PC-3 (cell line): ENCODE results near the gene ADIRF. TPM values are rescaled to one million over a fixed set of nuclear protein-coding genes. Genes with fewer than 3 reads are reported as not detected.

ENCODE experiments used
- ATAC-seq: fragments of 200-7000 bp; cut with Tn5 transposase; 2 replicates; pipeline ENCODE4 v1.9.1; 2020; ENCODE audit warnings: mild to moderate bottlenecking, moderate library complexity
- BruUV-seq: library from RNA; stranded (reverse); fragments of 400-500 nt; replicated peaks from 2 replicates; lab custom pipeline; 2021; lab: Mats Ljungman, UMichigan
- CTCF ChIA-PET: fragments of 300-600 bp; sonication (Branson Sonifier 250); formaldehyde crosslinking; loops from one replicate; lab custom pipeline; 2022; ENCODE audit warnings: antibody characterized with exemption; lab: Charles Lee
- POLR2A ChIA-PET: fragments of 300-600 bp; sonication (Branson Sonifier 250); formaldehyde crosslinking; loops from one replicate; lab custom pipeline; 2022; ENCODE audit warnings: antibody characterized with exemption; ENCODE audit not compliant: unreplicated experiment; lab: Charles Lee
- DNase-seq: peaks from one replicate; pipeline ENCODE4 v3.0.0-alpha.2; 2015
- H2AFZ ChIP-seq: fragments of 300-600 bp; sonication (generic); 2 replicates; pipeline ENCODE4 v1.6.0; 2016; ENCODE audit warnings: antibody characterized with exemption, low read length
- H3F3A ChIP-seq: fragments of 300-600 bp; sonication (generic); one replicate; pipeline ENCODE4 v1.6.0; 2017; ENCODE audit warnings: antibody characterized with exemption, low read length, control low read depth, mild to moderate bottlenecking; ENCODE audit not compliant: unreplicated experiment
- H3K27ac ChIP-seq: fragments of 300-600 bp; sonication (generic); 2 replicates; pipeline ENCODE4 v1.5.1; 2016; ENCODE audit warnings: mild to moderate bottlenecking, low read length
- H3K27me3 ChIP-seq: fragments of 300-600 bp; sonication (generic); 2 replicates; pipeline ENCODE4 v1.6.1; 2016; ENCODE audit warnings: low read length, mixed read lengths
- H3K36me3 ChIP-seq: fragments of 300-600 bp; sonication (generic); 2 replicates; pipeline ENCODE4 v1.6.1; 2016; ENCODE audit warnings: low read depth, mixed run types, low read length, mixed read lengths
- H3K4me1 ChIP-seq: fragments of 300-600 bp; sonication (generic); 2 replicates; pipeline ENCODE4 v1.5.1; 2016; ENCODE audit warnings: low read length; ENCODE audit not compliant: insufficient read depth
- H3K4me2 ChIP-seq: fragments of 300-600 bp; sonication (generic); 2 replicates; pipeline ENCODE4 v1.6.0; 2016; ENCODE audit warnings: low read length
- H3K4me3 ChIP-seq: fragments of 300-600 bp; sonication (generic); 2 replicates; pipeline ENCODE4 v1.5.1; 2016; ENCODE audit warnings: mild to moderate bottlenecking, low read length, mixed read lengths
- H3K79me2 ChIP-seq: fragments of 300-600 bp; sonication (generic); 2 replicates; pipeline ENCODE4 v1.6.1; 2017; ENCODE audit warnings: low read length, mixed read lengths
- H3K9ac ChIP-seq: fragments of 300-600 bp; sonication (generic); 2 replicates; pipeline ENCODE4 v1.6.0; 2016; ENCODE audit warnings: mild to moderate bottlenecking, low read length
- H3K9me2 ChIP-seq: fragments of 300-600 bp; sonication (generic); replicated peaks from 2 replicates; pipeline ENCODE4 v1.6.1; 2016; ENCODE audit warnings: mixed run types, low read length, mixed read lengths
- H3K9me3 ChIP-seq: fragments of 300-600 bp; sonication (generic); 2 replicates; pipeline ENCODE4 v1.6.1; 2016; ENCODE audit warnings: low read length, mixed read lengths
- H4K20me1 ChIP-seq: fragments of 300-600 bp; sonication (generic); 2 replicates; pipeline ENCODE4 v1.6.1; 2016; ENCODE audit warnings: low read length, mixed read lengths
- CTCF ChIP-seq: fragments of 300-600 bp; sonication (generic); conservative IDR thresholded peaks from 2 replicates; pipeline ENCODE4 v1.5.1; 2017; ENCODE audit warnings: antibody characterized with exemption, low read depth, mild to moderate bottlenecking, low read length
- EZH2 ChIP-seq: fragments of 300-600 bp; sonication (generic); IDR thresholded peaks from one replicate; pipeline ENCODE4 v1.6.1; 2017; ENCODE audit warnings: antibody characterized with exemption, mild to moderate bottlenecking, low read length; ENCODE audit not compliant: unreplicated experiment
- EZH2phosphoT487 ChIP-seq: fragments of 300-600 bp; sonication (generic); IDR thresholded peaks from 2 replicates; pipeline ENCODE4 v1.6.1; 2018; ENCODE audit warnings: mild to moderate bottlenecking, antibody characterized with exemption, low read length, borderline replicate concordance
- intact Hi-C: fragments of 100-400 bp; cut with micrococcal nuclease; formaldehyde crosslinking; loops from 2 replicates; pipeline ENCODE4 v1.9.0; 2023
- total RNA-seq: library from RNA; depleted of rRNA; stranded (reverse); fragments of >200 nt; gene quantifications from 2 replicates; pipeline ENCODE4 v1.2.3, GENCODE V29; 2014

Gene ADIRF
- total RNA-seq, 1 experiment from 2014 or later = 259 TPM

DNA sequence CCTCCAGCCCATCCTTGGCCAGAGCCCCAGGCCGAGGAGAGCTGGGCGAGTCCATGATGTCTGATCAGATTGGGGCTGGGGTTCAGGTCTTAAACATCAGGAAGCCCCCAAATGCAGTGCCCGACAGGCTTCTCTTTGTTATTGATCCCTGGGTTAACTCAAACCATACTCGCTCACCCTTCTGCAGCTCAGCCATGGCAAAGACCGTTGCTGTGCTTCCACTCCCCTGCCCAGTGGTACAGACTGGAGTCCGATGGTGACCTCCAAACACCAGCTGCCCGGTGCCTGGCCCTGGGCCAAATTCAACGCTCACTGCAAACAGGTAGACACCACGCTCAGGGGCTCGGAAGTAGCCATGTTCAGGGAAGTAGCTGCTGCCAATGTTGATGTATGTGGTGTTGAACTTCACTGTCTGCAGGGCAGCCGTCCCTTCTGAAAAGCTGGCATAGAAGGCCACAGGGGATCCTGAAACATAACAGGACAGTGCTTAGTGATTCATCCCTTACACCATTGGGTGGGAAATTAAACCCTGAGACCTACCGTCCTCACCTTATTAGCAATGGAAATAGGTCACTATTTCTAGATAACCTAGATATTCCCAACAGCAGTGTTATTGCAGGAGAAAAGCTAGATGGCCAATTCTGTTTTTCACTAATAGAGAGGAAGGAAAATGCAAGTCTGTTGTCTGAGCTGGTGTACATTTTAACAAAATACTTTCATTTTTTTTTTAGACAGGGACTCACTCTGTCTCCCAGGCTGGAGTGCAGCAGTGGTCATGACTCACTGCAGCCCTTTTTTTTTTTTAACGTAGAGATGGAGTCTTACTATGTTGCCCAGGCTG is 31.4 kb upstream of the ADIRF start:
- Histone ChIP-seq H3K4me3 (no peak overlapping the region), H3K9me2 (no peaks in the 10 kb centered on the region), H2AFZ (no peak overlapping the region), H3K79me2 (no peaks in the 10 kb centered on the region), H3K4me2 (no peak overlapping the region), H3K27ac (no peak overlapping the region), H3F3A (no peaks in the 10 kb centered on the region), H3K9me3 (no peaks in the 10 kb centered on the region), H3K36me3 (no peaks in the 10 kb centered on the region), H3K4me1 (peaks cover 7% of the 10 kb centered on the region), H3K27me3 (no peaks in the 10 kb centered on the region), H4K20me1 (no peaks in the 10 kb centered on the region), H3K9ac (no peak overlapping the region)
- ChIA-PET CTCF (no interaction called here), POLR2A (no interaction called here)
- DNase-seq = no peak
- no TSS peak for BruUV-seq
- no peak for ATAC-seq
- TF ChIP-seq CTCF (no peak), EZH2phosphoT487 (no peak), EZH2 (no peak)
- intact Hi-C loops = no loop called here

- no peak overlapping the region for H3K4me3 ChIP-seq
- H3K9me2 ChIP-seq = no peaks in the 10 kb centered on the region
- H3F3A ChIP-seq = no peaks in the 10 kb centered on the region
- intact Hi-C loops = no loop called here
- no peak overlapping the region for H3K9ac ChIP-seq
- peaks cover 4% of the 10 kb centered on the region; the same call in 1 of the 2 replicates for H3K4me1 ChIP-seq
- no peak for TF ChIP-seq EZH2
- TF ChIP-seq CTCF = no peak
- TF ChIP-seq EZH2phosphoT487 = no peak
- ChIA-PET CTCF (interaction anchor here (1.3 kb wide), 1 partner anchor 23 kb away, joined by 5 read pairs; no protein-coding TSS in a partner anchor), POLR2A (no interaction called here)
- H3K27me3 ChIP-seq = no peaks in the 10 kb centered on the region
- DNase-seq (no peak), ATAC-seq (no peak)
- no peaks in the 10 kb centered on the region for H4K20me1 ChIP-seq
- BruUV-seq = no TSS peak
- H3K79me2 ChIP-seq = no peaks in the 10 kb centered on the region
- no peaks in the 10 kb centered on the region for H3K36me3 ChIP-seq
- H3K9me3 ChIP-seq = no peaks in the 10 kb centered on the region
- H2AFZ ChIP-seq = no peak overlapping the region
- H3K4me2 ChIP-seq = no peak overlapping the region
- H3K27ac ChIP-seq = no peak overlapping the region
Measured at GRCh38 chr10:86937502-86938154, 30.7 kb upstream of the ADIRF start.
